Astrocyte (in vitro differentiated cells and primary cell): ENCODE results near the gene ARCN1.
"Not testable (repeated sequence)": the region's sequence is repeated elsewhere in the genome, so short reads cannot be mapped to it uniquely, and the experiment has no call there.

ENCODE experiments used
- CTCF ChIP-seq: IDR thresholded peaks from 2 replicates; pipeline ENCODE4 v1.5.1; 2011; ENCODE audit warnings: low read depth, mild to moderate bottlenecking, inconsistent platforms, low read length, moderate library complexity; ENCODE audit not compliant: insufficient read depth
- EZH2 ChIP-seq: IDR thresholded peaks from 2 replicates; pipeline ENCODE4 v1.6.1; 2012; ENCODE audit warnings: mild to moderate bottlenecking, low read length, inconsistent platforms; ENCODE audit not compliant: insufficient read depth

- TF ChIP-seq CTCF, EZH2: not testable (repeated sequence)
These were observed 5.8 kb downstream of the ARCN1 start for GRCh38 chr11:118577995-118578394.
